NCI-H2107 (cell line): Measurements from ENCODE around the gene POLR3A.

ENCODE experiments used
- DNase-seq: peaks from one replicate; lab custom pipeline; 2025; lab: John Stamatoyannopoulos, UW

Gene POLR3A

GRCh38 chr10:78046711-78047269 is 17.5 kb upstream of the POLR3A start:
- no peak for DNase-seq

GRCh38 chr10:78045856-78046255 is 16.5 kb upstream of the POLR3A start:
- no peak for DNase-seq

GRCh38 chr10:78045237-78045636 is 15.9 kb upstream of the POLR3A start:
- no peak for DNase-seq

GRCh38 chr10:78044699-78045098 is 15.4 kb upstream of the POLR3A start:
- DNase-seq, result no peak

GRCh38 chr10:78044179-78044578 is 14.9 kb upstream of the POLR3A start:
- DNase-seq, result no peak

GRCh38 chr10:78042752-78043104 is 13.4 kb upstream of the POLR3A start:
- DNase-seq, result no peak

- DNase-seq, result no peak
These were observed 12.9 kb upstream of the POLR3A start for GRCh38 chr10:78042058-78042751.

GRCh38 chr10:78041170-78042057 is 12.1 kb upstream of the POLR3A start:
- DNase-seq, result no peak

GRCh38 chr10:78039743-78040142 is 10.4 kb upstream of the POLR3A start:
- DNase-seq, result no peak

- no peak for DNase-seq
These were observed 9.7 kb upstream of the POLR3A start for GRCh38 chr10:78038791-78039547.

- no peak for DNase-seq
These were observed 8.8 kb upstream of the POLR3A start for GRCh38 chr10:78038105-78038504.

GRCh38 chr10:78035933-78036583 is 6.7 kb upstream of the POLR3A start:
- no peak for DNase-seq

GRCh38 chr10:78035437-78035836 is 6.1 kb upstream of the POLR3A start:
- DNase-seq, result no peak

GRCh38 chr10:78035025-78035424 is 5.7 kb upstream of the POLR3A start:
- no peak for DNase-seq

GRCh38 chr10:78033637-78034470 is 4.5 kb upstream of the POLR3A start, which contains the start of gene RPS24:
TSS of gene RPS24 (plus strand) at chr10:78033863. CDS start at chr10:78033902, 39 bp downstream.
- DNase-seq, result peak; percentile 73

- no peak for DNase-seq
These were observed 4.0 kb upstream of the POLR3A start for GRCh38 chr10:78033387-78033636.

GRCh38 chr10:78028438-78029268 is 662 bp downstream of the POLR3A start:
- no peak for DNase-seq

GRCh38 chr10:78025685-78026364 is 3.5 kb downstream of the POLR3A start:
- DNase-seq, result no peak

GRCh38 chr10:78023741-78024140 is 5.6 kb downstream of the POLR3A start:
- DNase-seq, result no peak

GRCh38 chr10:78021201-78021600 is 8.1 kb downstream of the POLR3A start:
- DNase-seq, result no peak
